SK-N-SH treated with all-trans-retinoic acid at 6 μM for 48 hours (cell line): ENCODE results near the gene UBXN6.

ENCODE experiments used
- ATAC-seq: fragments of 200-7000 bp; cut with Tn5 transposase; 3 replicates; pipeline ENCODE4 v1.9.1; 2020; ENCODE audit warnings: mild to moderate bottlenecking, moderate library complexity
- ARNTL ChIP-seq: fragments of 450-650 bp; formaldehyde crosslinking; IDR thresholded peaks from 2 replicates; pipeline ENCODE4 v1.5.0; 2020; ENCODE audit warnings: low read depth, mild to moderate bottlenecking, moderate library complexity, borderline replicate concordance
- BACH2 ChIP-seq: fragments of 250-450 bp; sonication (Bioruptor Pico); IDR thresholded peaks from 2 replicates; pipeline ENCODE4 v1.9.0; 2021; ENCODE audit warnings: mild to moderate bottlenecking, borderline replicate concordance
- CSDC2 ChIP-seq: fragments of 250-450 bp; sonication (Bioruptor Pico); IDR thresholded peaks from 2 replicates; pipeline ENCODE4 v1.5.0; 2020; ENCODE audit warnings: mild to moderate bottlenecking, moderate library complexity
- ESRRG ChIP-seq: fragments of 250-450 bp; sonication (Bioruptor Pico); IDR thresholded peaks from 2 replicates; pipeline ENCODE4 v1.6.1; 2021; ENCODE audit warnings: mild to moderate bottlenecking
- GLIS3 ChIP-seq: fragments of 250-450 bp; sonication (Bioruptor Pico); IDR thresholded peaks from 2 replicates; pipeline ENCODE4 v1.5.0; 2020; ENCODE audit warnings: mild to moderate bottlenecking, moderate library complexity
- ISL1 ChIP-seq: fragments of 250-450 bp; sonication (Bioruptor Pico); IDR thresholded peaks from 2 replicates; pipeline ENCODE4 v2.1.2; 2022; ENCODE audit warnings: mild to moderate bottlenecking, moderate library complexity
- OSR1 ChIP-seq: fragments of 250-450 bp; sonication (Bioruptor Pico); IDR thresholded peaks from 2 replicates; pipeline ENCODE4 v1.8.0; 2022; ENCODE audit warnings: moderate library complexity, mild to moderate bottlenecking, inconsistent platforms
- PPARA ChIP-seq: fragments of 250-450 bp; sonication (Bioruptor Pico); IDR thresholded peaks from 2 replicates; pipeline ENCODE4 v1.5.0; 2020; ENCODE audit warnings: mild to moderate bottlenecking, borderline replicate concordance
- RARB ChIP-seq: fragments of 250-450 bp; sonication (Bioruptor Pico); IDR thresholded peaks from 2 replicates; pipeline ENCODE4 v1.8.0; 2021; ENCODE audit warnings: mild to moderate bottlenecking, moderate library complexity
- SNAI2 ChIP-seq: fragments of 250-450 bp; sonication (Bioruptor Pico); IDR thresholded peaks from 2 replicates; pipeline ENCODE4 v1.5.0; 2020; ENCODE audit warnings: mild to moderate bottlenecking, moderate library complexity
- TCF4 ChIP-seq: fragments of 250-450 bp; sonication (Bioruptor Pico); IDR thresholded peaks from 2 replicates; pipeline ENCODE4 v1.8.0; 2021; ENCODE audit warnings: mild to moderate bottlenecking, moderate library complexity, borderline replicate concordance
- TOX ChIP-seq: fragments of 250-450 bp; sonication (Bioruptor Pico); IDR thresholded peaks from 2 replicates; pipeline ENCODE4 v1.8.0; 2021; ENCODE audit warnings: mild to moderate bottlenecking, moderate library complexity, borderline replicate concordance
- ZC3H10 ChIP-seq: fragments of 250-450 bp; sonication (Bioruptor Pico); IDR thresholded peaks from 2 replicates; pipeline ENCODE4 v1.5.1; 2021; ENCODE audit warnings: mild to moderate bottlenecking, moderate library complexity
- ZNF565 ChIP-seq: fragments of 450-650 bp; formaldehyde crosslinking; conservative IDR thresholded peaks from 2 replicates; pipeline ENCODE4 v1.5.0; 2020; ENCODE audit warnings: low read depth, mild to moderate bottlenecking, moderate library complexity
- ZNF70 ChIP-seq: fragments of 450-650 bp; formaldehyde crosslinking; IDR thresholded peaks from 2 replicates; pipeline ENCODE4 v1.5.0; 2020; ENCODE audit warnings: mild to moderate bottlenecking, moderate library complexity
- ZNF8 ChIP-seq: fragments of 450-650 bp; formaldehyde crosslinking; IDR thresholded peaks from 2 replicates; pipeline ENCODE4 v1.5.0; 2020; ENCODE audit warnings: mild to moderate bottlenecking, moderate library complexity
- TF ChIP-seq, protein P1 (sequence below): fragments of 250-450 bp; sonication (Bioruptor Pico); IDR thresholded peaks from 2 replicates; pipeline ENCODE4 v1.8.0; 2020; ENCODE audit warnings: mild to moderate bottlenecking, moderate library complexity, borderline replicate concordance
- TF ChIP-seq, protein P2 (sequence below): fragments of 250-450 bp; sonication (Bioruptor Pico); IDR thresholded peaks from 2 replicates; pipeline ENCODE4 v1.5.0; 2020; ENCODE audit warnings: mild to moderate bottlenecking, moderate library complexity
- TF ChIP-seq, protein P3 (sequence below): fragments of 250-450 bp; sonication (Bioruptor Pico); IDR thresholded peaks from 2 replicates; pipeline ENCODE4 v1.5.1; 2021; ENCODE audit warnings: mild to moderate bottlenecking, moderate library complexity
- TF ChIP-seq, protein P4 (sequence below): fragments of 250-450 bp; sonication (Bioruptor Pico); IDR thresholded peaks from 2 replicates; pipeline ENCODE4 v1.5.1; 2020; ENCODE audit warnings: low read depth, mild to moderate bottlenecking, moderate library complexity

Gene UBXN6

DNA sequence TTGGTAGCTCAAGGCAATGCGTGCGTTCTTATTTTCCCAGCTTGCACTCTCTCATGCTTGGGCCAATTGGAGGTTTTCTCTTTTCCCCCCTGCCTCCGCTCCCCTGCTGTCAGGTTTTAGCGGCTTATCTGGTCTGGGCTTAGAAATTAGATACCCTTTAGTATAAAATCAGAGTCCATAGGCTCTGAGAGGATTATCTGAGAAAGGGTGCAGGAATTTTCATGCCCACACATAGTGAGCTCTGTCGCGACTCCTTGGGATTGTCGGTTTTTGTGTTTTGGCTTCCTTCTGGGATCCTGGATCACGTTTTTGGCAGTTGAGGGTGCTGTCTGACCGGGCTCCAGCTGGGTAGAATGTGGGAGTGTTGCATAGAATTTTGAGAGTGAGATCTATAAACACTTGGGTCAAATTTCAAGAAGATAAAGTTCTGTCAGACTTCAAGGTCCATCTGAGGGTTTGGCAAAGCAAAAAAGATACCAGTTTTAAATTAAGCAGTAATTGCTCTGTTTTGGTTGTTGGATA lies 42.7 kb downstream of the UBXN6 start:
- ATAC-seq: no peak
- TF ChIP-seq ZNF565 (no peak), ZNF8 (CRISPR knock-in tag) (no peak), ZNF70 (no peak)
- TF ChIP-seq, protein P1, sequence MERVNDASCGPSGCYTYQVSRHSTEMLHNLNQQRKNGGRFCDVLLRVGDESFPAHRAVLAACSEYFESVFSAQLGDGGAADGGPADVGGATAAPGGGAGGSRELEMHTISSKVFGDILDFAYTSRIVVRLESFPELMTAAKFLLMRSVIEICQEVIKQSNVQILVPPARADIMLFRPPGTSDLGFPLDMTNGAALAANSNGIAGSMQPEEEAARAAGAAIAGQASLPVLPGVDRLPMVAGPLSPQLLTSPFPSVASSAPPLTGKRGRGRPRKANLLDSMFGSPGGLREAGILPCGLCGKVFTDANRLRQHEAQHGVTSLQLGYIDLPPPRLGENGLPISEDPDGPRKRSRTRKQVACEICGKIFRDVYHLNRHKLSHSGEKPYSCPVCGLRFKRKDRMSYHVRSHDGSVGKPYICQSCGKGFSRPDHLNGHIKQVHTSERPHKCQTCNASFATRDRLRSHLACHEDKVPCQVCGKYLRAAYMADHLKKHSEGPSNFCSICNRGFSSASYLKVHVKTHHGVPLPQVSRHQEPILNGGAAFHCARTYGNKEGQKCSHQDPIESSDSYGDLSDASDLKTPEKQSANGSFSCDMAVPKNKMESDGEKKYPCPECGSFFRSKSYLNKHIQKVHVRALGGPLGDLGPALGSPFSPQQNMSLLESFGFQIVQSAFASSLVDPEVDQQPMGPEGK: no peak

DNA sequence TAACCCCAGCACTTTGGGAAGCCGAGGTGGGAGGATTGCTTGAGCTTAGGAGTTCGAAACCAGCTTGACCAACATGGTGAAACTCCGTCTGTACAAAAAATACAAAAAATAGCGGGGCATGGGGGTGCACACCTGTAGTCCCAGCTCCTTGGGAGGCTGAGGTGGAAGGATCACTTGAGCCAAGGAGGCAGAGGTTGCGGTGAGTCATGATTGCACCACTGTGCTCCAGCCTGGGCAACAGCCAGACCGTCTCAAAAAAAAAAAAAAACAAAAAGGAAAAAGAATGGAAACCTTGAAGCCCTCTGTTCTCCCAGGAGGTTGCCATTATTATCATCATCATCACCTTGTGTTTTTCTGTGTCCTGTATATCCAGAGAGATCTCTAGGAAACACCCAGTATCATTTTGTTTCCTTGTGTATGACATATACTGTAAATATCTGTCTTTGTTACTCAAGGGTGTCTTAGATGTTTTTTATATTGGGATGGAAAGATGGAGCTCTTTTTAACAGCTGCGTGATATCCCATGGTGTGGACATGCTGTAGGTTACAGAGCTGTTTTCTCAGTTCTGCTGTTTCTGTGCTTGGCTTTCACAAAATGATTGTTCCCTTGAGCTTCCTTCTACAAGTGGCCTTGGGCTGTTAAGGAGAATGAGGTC lies 43.3 kb downstream of the UBXN6 start:
- TF ChIP-seq CSDC2 (no peak), PPARA (CRISPR knock-in tag) (no peak), OSR1 (CRISPR knock-in tag) (no peak), ZC3H10 (CRISPR knock-in tag) (no peak), GLIS3 (CRISPR knock-in tag) (no peak), SNAI2 (CRISPR knock-in tag) (no peak), ZNF565 (no peak)
- TF ChIP-seq, protein P1: no peak
- TF ChIP-seq, all 23 proteins: peak for 0
- no peak; the same call in 2 of the 3 replicates for ATAC-seq

DNA sequence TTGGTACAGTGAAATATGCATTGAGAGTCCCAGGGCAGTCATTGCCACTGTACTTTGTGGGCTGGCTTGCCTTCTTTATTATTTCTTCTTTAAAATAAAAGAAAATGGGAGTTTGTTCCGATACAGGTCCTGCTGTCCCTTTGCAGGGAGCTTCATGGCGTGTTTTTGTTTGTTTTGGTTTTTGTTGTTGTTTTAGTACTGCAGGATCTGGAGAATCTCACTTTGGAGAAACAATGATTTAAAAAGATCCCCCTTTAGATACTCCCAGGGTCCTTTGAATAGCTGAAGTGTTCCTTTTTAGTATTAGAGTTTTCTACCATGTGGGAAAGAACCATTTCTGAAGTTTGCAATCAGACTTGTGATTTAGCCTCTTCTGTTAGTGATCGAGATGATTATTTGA lies 44.0 kb downstream of the UBXN6 start:
- no peak for ATAC-seq
- TF ChIP-seq, protein P2, sequence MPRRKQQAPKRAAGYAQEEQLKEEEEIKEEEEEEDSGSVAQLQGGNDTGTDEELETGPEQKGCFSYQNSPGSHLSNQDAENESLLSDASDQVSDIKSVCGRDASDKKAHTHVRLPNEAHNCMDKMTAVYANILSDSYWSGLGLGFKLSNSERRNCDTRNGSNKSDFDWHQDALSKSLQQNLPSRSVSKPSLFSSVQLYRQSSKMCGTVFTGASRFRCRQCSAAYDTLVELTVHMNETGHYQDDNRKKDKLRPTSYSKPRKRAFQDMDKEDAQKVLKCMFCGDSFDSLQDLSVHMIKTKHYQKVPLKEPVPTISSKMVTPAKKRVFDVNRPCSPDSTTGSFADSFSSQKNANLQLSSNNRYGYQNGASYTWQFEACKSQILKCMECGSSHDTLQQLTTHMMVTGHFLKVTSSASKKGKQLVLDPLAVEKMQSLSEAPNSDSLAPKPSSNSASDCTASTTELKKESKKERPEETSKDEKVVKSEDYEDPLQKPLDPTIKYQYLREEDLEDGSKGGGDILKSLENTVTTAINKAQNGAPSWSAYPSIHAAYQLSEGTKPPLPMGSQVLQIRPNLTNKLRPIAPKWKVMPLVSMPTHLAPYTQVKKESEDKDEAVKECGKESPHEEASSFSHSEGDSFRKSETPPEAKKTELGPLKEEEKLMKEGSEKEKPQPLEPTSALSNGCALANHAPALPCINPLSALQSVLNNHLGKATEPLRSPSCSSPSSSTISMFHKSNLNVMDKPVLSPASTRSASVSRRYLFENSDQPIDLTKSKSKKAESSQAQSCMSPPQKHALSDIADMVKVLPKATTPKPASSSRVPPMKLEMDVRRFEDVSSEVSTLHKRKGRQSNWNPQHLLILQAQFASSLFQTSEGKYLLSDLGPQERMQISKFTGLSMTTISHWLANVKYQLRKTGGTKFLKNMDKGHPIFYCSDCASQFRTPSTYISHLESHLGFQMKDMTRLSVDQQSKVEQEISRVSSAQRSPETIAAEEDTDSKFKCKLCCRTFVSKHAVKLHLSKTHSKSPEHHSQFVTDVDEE (CRISPR knock-in tag): no peak
- no peak for TF ChIP-seq BACH2 (CRISPR knock-in tag)
- TF ChIP-seq, protein P3, sequence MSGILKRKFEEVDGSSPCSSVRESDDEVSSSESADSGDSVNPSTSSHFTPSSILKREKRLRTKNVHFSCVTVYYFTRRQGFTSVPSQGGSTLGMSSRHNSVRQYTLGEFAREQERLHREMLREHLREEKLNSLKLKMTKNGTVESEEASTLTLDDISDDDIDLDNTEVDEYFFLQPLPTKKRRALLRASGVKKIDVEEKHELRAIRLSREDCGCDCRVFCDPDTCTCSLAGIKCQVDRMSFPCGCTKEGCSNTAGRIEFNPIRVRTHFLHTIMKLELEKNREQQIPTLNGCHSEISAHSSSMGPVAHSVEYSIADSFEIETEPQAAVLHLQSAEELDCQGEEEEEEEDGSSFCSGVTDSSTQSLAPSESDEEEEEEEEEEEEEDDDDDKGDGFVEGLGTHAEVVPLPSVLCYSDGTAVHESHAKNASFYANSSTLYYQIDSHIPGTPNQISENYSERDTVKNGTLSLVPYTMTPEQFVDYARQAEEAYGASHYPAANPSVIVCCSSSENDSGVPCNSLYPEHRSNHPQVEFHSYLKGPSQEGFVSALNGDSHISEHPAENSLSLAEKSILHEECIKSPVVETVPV (CRISPR knock-in tag): no peak
- no peak for TF ChIP-seq CSDC2
- TF ChIP-seq, protein P1: no peak
- no peak for TF ChIP-seq TCF4 (CRISPR knock-in tag)
- TF ChIP-seq ISL1 (CRISPR knock-in tag): no peak
- TF ChIP-seq PPARA (CRISPR knock-in tag): no peak

DNA sequence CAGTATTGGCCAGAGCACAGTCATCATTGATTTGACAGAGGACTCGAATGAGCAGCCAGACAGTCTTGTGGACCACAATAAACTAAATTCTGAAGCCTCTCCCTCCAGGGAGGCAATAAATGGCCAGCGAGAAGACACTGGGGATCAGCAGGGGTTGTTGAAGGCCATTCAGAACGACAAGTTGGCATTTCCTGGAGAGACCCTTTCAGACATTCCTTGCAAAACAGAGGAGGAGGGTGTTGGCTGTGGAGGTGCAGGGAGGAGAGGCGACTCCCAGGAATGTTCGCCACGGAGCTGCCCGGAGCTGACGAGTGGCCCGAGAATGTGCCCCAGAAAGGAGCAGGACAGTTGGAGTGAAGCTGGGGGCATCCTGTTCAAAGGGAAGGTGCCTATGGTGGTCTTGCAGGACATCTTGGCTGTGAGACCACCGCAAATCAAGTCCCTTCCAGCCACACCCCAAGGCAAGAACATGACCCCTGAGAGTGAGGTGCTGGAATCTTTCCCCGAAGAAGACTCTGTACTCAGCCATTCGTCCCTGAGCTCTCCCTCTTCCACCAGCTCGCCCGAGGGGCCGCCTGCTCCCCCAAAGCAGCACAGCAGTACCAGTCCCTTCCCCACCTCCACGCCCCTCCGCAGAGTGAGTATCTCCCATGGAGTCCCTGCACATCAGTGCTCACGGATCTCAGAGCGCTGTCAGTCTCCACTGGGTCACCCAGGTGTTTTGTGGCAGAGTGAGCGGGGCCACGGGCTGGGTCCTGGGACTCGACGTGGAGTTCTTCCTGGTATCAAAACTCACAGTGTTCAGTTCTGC lies 48.3 kb downstream of the UBXN6 start:
- ATAC-seq: no peak
- TF ChIP-seq ARNTL (CRISPR knock-in tag) (no peak), TOX (CRISPR knock-in tag) (no peak), ESRRG (CRISPR knock-in tag) (no peak), ZC3H10 (CRISPR knock-in tag) (no peak), RARB (no peak), ZNF8 (CRISPR knock-in tag) (no peak), ISL1 (CRISPR knock-in tag) (no peak)
- TF ChIP-seq, protein P4, sequence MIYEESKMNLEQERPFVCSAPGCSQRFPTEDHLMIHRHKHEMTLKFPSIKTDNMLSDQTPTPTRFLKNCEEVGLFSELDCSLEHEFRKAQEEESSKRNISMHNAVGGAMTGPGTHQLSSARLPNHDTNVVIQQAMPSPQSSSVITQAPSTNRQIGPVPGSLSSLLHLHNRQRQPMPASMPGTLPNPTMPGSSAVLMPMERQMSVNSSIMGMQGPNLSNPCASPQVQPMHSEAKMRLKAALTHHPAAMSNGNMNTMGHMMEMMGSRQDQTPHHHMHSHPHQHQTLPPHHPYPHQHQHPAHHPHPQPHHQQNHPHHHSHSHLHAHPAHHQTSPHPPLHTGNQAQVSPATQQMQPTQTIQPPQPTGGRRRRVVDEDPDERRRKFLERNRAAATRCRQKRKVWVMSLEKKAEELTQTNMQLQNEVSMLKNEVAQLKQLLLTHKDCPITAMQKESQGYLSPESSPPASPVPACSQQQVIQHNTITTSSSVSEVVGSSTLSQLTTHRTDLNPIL: no peak
- TF ChIP-seq, protein P2 (CRISPR knock-in tag): no peak
